ENCODE data around the gene ACOT11. TPM values are rescaled to one million over a fixed set of nuclear protein-coding genes. Genes with fewer than 3 reads are reported as not detected.

ACOT11 gene
- total RNA-seq, result 1 to 10 TPM in 4 of 8 experiments, under 1 TPM in 4; 0.35 to 1.9 (median 0.93) TPM

DNA sequence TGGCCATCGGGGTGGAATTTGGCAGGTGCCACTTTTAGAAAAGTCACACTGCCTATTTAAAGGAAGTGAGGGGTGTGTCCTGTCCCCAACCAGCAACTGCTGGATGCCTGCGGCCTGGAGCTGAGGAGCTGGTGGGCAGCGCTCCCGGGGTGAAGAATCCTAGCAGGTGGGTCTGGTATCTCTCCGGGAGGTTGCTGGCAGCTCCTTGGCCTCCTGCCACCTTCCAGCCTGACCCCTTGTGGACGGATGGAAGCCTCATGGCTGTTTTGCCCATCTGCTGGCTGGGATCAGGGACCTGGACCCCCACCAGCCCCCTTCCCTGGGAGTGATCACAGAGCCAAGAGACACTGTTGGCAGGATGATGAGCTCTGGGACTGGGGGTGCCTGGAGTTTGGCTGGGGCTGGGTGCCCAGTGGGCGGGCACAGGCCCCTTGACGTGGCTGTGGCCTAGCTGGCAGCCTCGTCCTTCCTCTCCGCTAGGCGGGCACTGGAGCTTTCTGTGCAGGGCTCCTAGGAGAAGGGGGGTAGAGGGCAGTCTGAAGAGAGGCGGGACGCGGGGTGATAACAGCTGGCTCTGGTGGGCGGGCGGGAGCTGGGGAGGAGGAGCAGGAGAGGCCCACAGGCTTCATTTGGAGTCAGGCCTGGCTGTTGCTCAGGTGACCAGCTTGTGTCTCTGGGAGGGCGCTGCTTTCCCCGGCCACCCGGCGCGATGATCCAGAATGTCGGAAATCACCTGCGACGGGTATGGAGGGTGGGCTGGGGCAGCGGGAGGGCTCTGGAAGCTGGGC lies at the start of gene ACOT11:
Gene ACOT11, plus strand, starts transcription at position 628 of the 788 bp plus-strand sequence. Its CDS starts 82 bp downstream, at position 710.
- ATAC-seq (replicated peaks in 6 of 8), result peak; percentile 34 to 95 (median 92)
- Histone ChIP-seq H3K4me3 (no peak within 1 kb of the TSS), H3K4me1 (replicated peaks in 1 of 2) (peaks cover 17 to 30% of the 10 kb centered on the region in 2 donors), H3K27ac (no peak within 1 kb of the TSS)
- in situ Hi-C loops (cut with MboI; ENCODE audit: low pct_unique_long_range_greater_than_20kb in 2 of 9, low sequenced_read_pairs in 9 of 9, unreplicated experiment in 9 of 9), result no loop called here
- WGBS, 10 experiments, result 7 to 100% (median 80%) methylated on average over 1 to 5 of the region's 25 CpGs; no CpG with 5 or more reads in 3 of the 10 experiments

DNA sequence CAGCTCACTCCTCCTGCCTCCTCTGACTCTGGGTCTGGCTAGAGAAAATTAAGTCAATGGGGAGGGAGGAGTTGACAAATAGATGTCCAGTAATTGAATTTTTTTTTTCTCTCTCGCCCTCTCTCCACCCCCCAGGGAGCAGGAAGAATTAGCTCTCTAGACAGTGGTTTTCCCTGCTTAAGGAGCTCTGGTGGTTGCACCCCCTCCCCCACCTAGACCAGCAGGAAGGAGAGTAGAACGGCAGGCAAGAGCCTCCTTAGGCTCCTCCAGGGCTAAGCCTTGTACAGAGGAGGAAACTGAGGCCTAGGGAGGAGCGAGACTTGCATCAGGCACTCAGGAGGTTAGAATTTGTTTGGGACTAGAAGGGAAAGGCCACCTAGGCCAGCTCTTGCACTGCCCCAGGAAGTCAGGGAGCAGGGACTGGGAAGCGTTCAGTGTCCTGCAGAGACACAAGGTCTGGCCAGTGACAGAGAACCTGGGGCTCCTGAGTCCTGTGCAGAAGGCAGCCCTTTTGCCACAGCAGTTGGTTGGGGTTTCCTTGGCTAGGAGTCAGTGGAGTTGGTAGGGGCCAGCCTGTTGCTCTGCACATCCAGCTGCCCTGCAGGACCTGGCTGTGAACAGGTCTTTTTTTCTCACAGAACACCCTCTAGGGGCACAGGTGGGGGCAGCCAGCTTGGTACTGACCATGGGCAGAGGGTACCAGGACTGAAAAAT lies 49.5 kb upstream of the ACOT11 start:
- Histone ChIP-seq H3K4me3 (no peak overlapping the region), H3K4me1 (replicated peaks in 1 of 2) (peaks cover 20 to 22% of the 10 kb centered on the region in 2 donors), H3K27ac (no peak overlapping the region)
- in situ Hi-C loops (cut with MboI; ENCODE audit: low pct_unique_long_range_greater_than_20kb in 2 of 9, low sequenced_read_pairs in 9 of 9, unreplicated experiment in 9 of 9), result loop anchor here in 6 of 9 experiments (10.0 to 25.0 kb wide), 4 partner anchors 211 to 436 kb away; partner anchors contain the start of genes TCEANC2 (in 3 of the 6) and TMEM59 (in 3 of the 6)
- WGBS, 10 experiments, result 33 to 57% (median 43%) methylated on average over 1 to 4 of the region's 4 CpGs; no CpG with 5 or more reads in 4 of the 10 experiments
- peak in 5 of 8 experiments; percentile 45 to 58 (median 47) for ATAC-seq (replicated peaks in 6 of 8)

DNA sequence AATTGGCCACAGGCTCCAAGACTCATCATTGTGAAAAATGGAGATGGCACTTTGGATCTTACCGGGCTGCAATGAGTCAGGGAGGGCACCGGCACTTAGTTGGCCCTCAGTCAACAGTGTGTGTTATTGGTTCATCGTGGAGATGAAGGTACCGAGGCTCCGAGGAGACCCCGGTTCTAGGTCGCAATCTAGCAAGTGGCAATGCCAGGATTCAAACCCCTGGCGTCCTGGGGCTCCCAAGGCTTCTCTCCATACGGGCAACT lies 49.0 kb upstream of the ACOT11 start:
- WGBS, 10 experiments, result 12 to 56% (median 20%) methylated on average over 3 to 7 of the region's 9 CpGs; no CpG with 5 or more reads in 6 of the 10 experiments
- Histone ChIP-seq H3K4me3 (peak overlapping the region; percentile 14 to 33 (median 21)), H3K4me1 (replicated peaks in 1 of 2) (peaks cover 20 to 22% of the 10 kb centered on the region in 2 donors), H3K27ac (no peak overlapping the region)
- in situ Hi-C loops (cut with MboI; ENCODE audit: low pct_unique_long_range_greater_than_20kb in 2 of 9, low sequenced_read_pairs in 9 of 9, unreplicated experiment in 9 of 9), result loop anchor here in 6 of 9 experiments (10.0 to 25.0 kb wide), 4 partner anchors 212 to 437 kb away; partner anchors contain the start of genes TCEANC2 (in 3 of the 6) and TMEM59 (in 3 of the 6)
- no peak for ATAC-seq (replicated peaks in 6 of 8)

DNA sequence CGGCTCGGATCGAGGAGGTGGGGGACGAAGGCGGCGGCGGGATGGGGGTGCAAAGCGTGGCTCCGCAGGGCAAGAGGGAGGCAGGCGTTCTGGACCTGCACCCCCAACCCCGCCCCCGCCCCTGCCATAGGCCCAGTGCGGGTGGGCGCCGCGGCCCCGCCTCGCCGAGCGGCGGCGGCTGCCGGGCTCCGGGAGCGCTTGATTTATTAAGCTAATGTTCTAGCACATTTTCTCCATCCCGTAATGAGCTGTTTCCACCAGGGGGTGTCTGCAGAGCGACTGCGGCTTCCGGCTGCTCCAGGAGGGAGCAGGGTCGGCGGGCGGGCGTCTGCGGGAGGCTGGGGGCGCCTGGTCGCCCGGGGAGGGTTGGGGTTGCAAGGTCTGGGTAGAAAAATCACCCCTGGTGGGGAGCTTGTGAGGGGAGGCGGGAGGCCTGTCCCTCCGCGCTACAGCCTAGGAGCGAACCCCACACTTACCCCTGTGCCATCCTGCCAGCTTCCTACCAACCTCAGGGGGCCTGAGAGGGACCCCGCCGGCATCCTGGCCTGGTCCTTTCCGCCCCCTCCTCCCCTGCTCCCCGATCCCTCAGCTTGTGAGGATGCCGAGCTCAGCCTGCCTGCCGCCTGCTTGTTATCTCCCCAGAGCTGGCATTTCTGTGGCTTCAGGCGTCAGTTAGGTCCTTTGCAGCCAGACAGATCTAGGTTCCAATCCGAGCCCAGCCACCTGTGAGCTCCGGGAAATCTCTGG lies 48.5 kb upstream of the ACOT11 start:
- Histone ChIP-seq H3K27ac (peak overlapping the region; percentile 1 to 32), H3K4me1 (replicated peaks in 1 of 2) (peaks cover 20 to 22% of the 10 kb centered on the region in 2 donors), H3K4me3 (peak overlapping the region; percentile 14 to 33 (median 21))
- WGBS, 10 experiments, result 0 to 20% (median 5%) methylated on average over 1 to 8 of the region's 50 CpGs; no CpG with 5 or more reads in 7 of the 10 experiments
- in situ Hi-C loops (cut with MboI; ENCODE audit: low pct_unique_long_range_greater_than_20kb in 2 of 9, low sequenced_read_pairs in 9 of 9, unreplicated experiment in 9 of 9), result loop anchor here in 7 of 9 experiments (10.0 to 25.0 kb wide), 5 partner anchors 212 to 437 kb away; partner anchors contain the start of genes TCEANC2 (in 3 of the 7), TMEM59 (in 3 of the 7) and TTC22 (in 1 of the 7)
- ATAC-seq (replicated peaks in 6 of 8), result peak; percentile 88 to 95 (median 93)

DNA sequence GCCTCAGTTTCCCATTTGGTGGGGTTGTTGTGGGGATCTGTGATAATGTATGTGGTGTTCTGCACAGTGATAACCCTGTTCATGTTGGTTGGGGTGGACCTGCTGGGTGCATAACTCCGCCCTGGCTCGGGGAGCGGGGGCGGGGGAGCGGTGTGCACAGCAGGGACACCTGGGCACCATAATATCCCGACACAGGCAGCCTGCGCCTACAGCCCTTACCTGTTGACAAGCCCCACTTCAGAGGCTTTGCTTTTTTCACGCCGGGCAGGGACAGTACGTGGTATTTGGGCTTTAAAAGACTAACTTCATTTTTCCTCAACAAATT lies 48.0 kb upstream of the ACOT11 start:
- no peak overlapping the region for H3K27ac ChIP-seq
- H3K4me3 ChIP-seq, result peak overlapping the region in 1 of 5 donors; percentile 27
- H3K4me1 ChIP-seq (replicated peaks in 1 of 2), result peaks cover 20 to 22% of the 10 kb centered on the region in 2 donors
- in situ Hi-C loops (cut with MboI; ENCODE audit: low pct_unique_long_range_greater_than_20kb in 2 of 9, low sequenced_read_pairs in 9 of 9, unreplicated experiment in 9 of 9), result loop anchor here in 1 of 9 experiments (25.0 kb wide), 1 partner anchor 312 kb away; the partner anchor contains the start of gene TTC22
- 70 to 96% (median 80%) methylated on average over 1 to 5 of the region's 10 CpGs; no CpG with 5 or more reads in 2 of the 10 experiments for WGBS, 10 experiments
- peak in 1 of 8 experiments; percentile 11 for ATAC-seq (replicated peaks in 6 of 8)

DNA sequence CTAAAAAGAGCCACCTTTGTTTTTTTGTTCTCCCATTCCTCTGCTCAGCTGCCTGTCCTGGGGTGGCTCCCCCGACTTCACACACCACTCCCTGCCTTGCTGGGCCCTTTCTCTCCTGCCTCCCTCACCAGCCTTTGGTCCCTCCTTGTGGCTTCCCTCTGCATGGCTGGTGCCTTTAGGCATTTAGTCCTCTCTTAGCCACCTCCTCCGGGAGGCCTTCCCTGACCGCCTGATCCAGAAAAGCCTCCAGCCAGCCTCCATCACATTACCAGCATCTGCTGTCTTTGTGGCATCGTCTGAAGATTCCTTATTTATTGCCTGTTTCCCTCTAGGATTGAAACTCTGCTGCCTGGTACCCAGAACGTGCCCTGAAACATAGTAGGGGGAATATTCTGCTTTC lies 46.2 kb upstream of the ACOT11 start:
- WGBS, 10 experiments, result 63 to 80% (median 75%) methylated on average over 2 to 5 of the region's 5 CpGs; no CpG with 5 or more reads in 2 of the 10 experiments
- Histone ChIP-seq H3K4me3 (no peak overlapping the region), H3K27ac (no peak overlapping the region), H3K4me1 (replicated peaks in 1 of 2) (peaks cover 20 to 22% of the 10 kb centered on the region in 2 donors)
- no peak for ATAC-seq (replicated peaks in 6 of 8)
- in situ Hi-C loops (cut with MboI; ENCODE audit: low pct_unique_long_range_greater_than_20kb in 2 of 9, low sequenced_read_pairs in 9 of 9, unreplicated experiment in 9 of 9), result loop anchor here in 1 of 9 experiments (25.0 kb wide), 1 partner anchor 310 kb away; the partner anchor contains the start of gene TTC22

DNA sequence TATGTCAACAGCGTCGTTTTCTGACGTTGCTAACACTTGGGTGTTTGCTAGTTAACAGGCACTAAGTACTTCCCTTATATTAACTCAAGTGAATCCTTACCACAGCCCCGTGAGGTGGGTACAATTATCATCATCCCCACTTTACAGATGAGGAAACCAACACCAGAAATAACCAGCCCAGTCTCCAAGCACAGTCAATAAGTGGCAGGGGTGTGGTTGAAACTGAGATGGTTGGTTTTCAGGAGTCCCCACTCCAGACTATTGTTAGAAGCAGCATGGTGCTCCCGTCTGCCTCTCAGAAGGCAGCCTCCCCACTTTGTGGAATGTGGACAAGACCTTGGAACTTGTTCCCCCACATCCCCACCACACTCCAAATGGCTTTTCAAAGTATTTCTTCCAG lies 45.7 kb upstream of the ACOT11 start:
- Histone ChIP-seq H3K27ac (no peak overlapping the region), H3K4me3 (no peak overlapping the region), H3K4me1 (replicated peaks in 1 of 2) (peaks cover 20 to 24% of the 10 kb centered on the region in 2 donors)
- WGBS, 10 experiments, result 0 to 100% (median 85%) methylated on average over 1 to 5 of the region's 5 CpGs; no CpG with 5 or more reads in 2 of the 10 experiments
- ATAC-seq (replicated peaks in 6 of 8), result no peak
- in situ Hi-C loops (cut with MboI; ENCODE audit: low pct_unique_long_range_greater_than_20kb in 2 of 9, low sequenced_read_pairs in 9 of 9, unreplicated experiment in 9 of 9), result loop anchor here in 1 of 9 experiments (25.0 kb wide), 1 partner anchor 310 kb away; the partner anchor contains the start of gene TTC22

DNA sequence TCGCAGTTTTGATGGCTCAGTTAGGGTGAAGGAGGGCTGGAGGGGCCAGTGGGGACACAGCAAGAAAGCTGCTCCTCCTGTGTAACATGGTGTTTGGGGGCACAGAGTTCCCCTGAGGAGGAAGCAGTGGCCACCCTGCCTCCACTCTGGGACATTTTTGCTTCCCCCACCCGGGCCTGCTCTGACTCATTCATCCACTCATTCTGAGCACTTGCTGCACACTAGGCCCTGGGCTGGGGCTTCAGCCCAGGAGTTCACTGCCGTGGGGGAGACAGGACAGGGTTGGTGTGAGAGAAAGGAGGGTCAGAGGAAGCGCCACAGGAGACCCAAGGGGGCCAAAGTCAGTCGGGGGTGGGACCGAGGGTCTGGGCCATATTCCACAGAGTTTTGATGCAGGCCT lies 41.4 kb upstream of the ACOT11 start:
- peak in 6 of 8 experiments; percentile 7 to 37 (median 30) for ATAC-seq (replicated peaks in 6 of 8)
- Histone ChIP-seq H3K4me1 (replicated peaks in 1 of 2) (peaks cover 4 to 8% of the 10 kb centered on the region in 2 donors), H3K27ac (no peak overlapping the region), H3K4me3 (no peak overlapping the region)
- in situ Hi-C loops (cut with MboI; ENCODE audit: low pct_unique_long_range_greater_than_20kb in 2 of 9, low sequenced_read_pairs in 9 of 9, unreplicated experiment in 9 of 9), result loop anchor here in 1 of 9 experiments (25.0 kb wide), 1 partner anchor 306 kb away; the partner anchor contains the start of gene TTC22
- 25 to 83% (median 73%) methylated on average over 1 to 6 of the region's 6 CpGs; no CpG with 5 or more reads in 4 of the 10 experiments for WGBS, 10 experiments

DNA sequence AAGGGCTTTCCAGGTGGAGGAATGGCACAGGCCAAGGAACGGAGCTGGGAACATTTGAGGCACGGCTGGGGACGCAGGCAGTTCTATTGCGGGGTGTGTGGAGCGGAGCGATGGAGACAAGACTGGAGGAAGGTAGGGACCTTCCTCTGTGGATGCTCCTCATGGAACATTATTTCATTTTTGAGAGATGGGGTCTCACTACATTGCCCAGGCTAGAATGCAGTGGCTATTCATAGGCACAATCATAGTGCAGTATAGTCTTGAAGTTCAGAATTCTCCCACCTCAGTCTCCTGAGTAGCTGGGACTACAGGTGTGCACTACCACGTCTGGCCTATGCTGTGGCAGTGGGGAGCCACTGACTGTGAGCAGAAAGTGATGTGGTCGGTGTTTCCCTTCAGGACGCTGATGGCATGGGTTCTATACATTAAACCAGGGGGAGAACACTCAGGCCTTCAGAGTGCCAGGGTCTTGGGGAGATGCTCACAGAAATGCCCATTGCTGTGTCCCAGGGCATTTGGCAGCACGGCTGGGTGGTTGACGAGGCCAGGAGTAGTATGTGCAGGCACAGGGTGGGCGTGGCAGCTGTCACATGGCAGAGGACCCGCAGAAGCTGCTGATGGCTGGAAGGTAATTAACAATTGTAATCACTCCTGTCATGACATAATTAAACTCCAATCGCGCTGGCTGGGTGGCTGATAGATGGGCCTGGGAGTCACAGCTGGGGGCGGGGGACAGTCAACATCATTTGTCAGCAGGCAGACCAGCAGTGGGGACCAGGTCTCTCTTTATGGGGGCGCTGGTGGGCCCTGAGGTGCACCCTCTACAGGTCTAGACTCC lies 40.8 kb upstream of the ACOT11 start:
- no peak overlapping the region for H3K27ac ChIP-seq
- H3K4me3 ChIP-seq, result no peak overlapping the region
- peak; percentile 82 to 96 (median 94) for ATAC-seq (replicated peaks in 6 of 8)
- peaks cover 4 to 8% of the 10 kb centered on the region in 2 donors for H3K4me1 ChIP-seq (replicated peaks in 1 of 2)
- WGBS, 10 experiments, result 13 to 100% (median 71%) methylated on average over 1 to 10 of the region's 17 CpGs; no CpG with 5 or more reads in 4 of the 10 experiments
- in situ Hi-C loops (cut with MboI; ENCODE audit: low pct_unique_long_range_greater_than_20kb in 2 of 9, low sequenced_read_pairs in 9 of 9, unreplicated experiment in 9 of 9), result loop anchor here in 1 of 9 experiments (25.0 kb wide), 1 partner anchor 305 kb away; the partner anchor contains the start of gene TTC22

DNA sequence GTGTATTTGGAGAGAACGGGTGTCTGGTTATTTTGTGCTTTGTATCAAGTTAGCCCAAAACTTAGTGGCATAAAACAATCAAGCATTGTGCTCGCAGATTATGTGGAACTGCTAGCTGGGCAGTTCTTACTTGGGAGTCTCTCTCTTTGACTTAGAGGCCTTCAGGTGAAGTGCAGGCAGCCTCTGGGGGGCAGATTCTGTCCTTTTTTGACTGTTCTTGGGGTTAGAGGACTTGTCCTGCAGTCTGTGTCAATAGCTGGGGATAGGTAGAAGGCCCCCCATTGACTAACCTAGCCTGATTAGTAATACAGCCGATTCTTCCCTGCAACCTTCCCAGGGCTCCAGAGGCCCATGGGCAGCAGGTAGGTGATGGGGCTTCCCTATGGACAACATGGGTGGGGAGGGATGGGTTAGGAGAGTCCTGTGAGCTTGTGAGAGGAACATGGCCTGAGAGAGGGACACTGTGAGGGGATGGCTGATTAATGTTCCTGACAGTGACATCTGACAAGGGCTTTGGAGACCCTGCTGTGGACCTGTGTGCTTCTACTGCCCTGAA lies 37.2 kb upstream of the ACOT11 start:
- in situ Hi-C loops (cut with MboI; ENCODE audit: low pct_unique_long_range_greater_than_20kb in 2 of 9, low sequenced_read_pairs in 9 of 9, unreplicated experiment in 9 of 9), result loop anchor here in 1 of 9 experiments (25.0 kb wide), 1 partner anchor 302 kb away; the partner anchor contains the start of gene TTC22
- no peak for ATAC-seq (replicated peaks in 6 of 8)
- Histone ChIP-seq H3K4me1 (replicated peaks in 1 of 2) (peaks cover 4 to 8% of the 10 kb centered on the region in 2 donors), H3K27ac (no peak overlapping the region), H3K4me3 (no peak overlapping the region)
- WGBS, 10 experiments, result 0 to 91% (median 66%) methylated on average over 1 to 3 of the region's 3 CpGs; no CpG with 5 or more reads in 4 of the 10 experiments
